Stimulated activated CD4-positive, alpha-beta T cell treated with anti-CD3 and anti-CD28 coated beads, Interleukin-4, amount 100 ng/mL, for 48 hours (primary cell): ENCODE measurements around the gene TOMM70.

Experiments used
- DNase-seq, 2 donors: peaks; one replicate each; pipeline ENCODE4 v3.0.0-alpha.2; 2020; ENCODE audit warnings: low read depth in 2 of 2

Gene TOMM70

DNA sequence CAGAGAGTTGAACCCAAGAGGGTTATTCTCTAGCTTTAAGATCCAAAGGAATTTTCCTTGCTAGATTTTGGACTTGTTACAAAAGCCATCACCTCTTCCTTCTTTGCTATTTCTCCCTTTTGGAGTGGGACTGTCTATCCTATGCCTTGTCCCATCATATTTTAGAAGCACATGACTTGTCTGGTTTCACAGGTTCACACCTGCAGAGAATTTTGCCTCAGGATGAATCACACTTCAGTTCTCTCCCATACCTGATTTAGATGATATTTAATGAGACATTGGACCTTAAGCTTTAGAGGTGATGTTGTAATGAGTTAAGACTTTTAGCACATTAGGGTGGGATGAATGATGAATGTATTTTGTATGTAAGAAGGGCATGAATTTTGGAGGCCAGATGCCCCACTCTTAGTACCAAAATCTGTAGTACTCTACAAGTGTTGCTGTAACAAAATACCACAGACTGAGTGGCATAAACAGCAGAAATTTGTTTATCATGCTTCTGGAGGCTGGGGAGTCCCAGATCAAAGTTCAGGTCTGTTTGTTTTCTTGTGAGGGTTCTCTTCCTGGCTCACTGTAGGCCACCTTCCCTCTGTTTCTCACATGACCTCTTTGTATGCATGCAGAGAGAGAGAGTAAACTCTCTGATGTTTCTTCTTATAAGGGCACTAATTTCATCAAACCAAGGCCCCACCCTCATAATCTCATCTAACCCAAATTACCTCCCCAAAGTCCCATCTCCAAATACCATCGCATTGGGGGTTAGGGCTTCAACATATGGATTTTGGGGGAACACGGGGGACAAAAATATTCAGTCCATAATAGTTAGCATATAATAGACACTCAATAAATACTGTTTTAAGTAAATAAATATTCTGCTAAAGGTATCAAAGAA lies 10.4 kb upstream of the TOMM70 start:
- DNase-seq: no peak

DNA sequence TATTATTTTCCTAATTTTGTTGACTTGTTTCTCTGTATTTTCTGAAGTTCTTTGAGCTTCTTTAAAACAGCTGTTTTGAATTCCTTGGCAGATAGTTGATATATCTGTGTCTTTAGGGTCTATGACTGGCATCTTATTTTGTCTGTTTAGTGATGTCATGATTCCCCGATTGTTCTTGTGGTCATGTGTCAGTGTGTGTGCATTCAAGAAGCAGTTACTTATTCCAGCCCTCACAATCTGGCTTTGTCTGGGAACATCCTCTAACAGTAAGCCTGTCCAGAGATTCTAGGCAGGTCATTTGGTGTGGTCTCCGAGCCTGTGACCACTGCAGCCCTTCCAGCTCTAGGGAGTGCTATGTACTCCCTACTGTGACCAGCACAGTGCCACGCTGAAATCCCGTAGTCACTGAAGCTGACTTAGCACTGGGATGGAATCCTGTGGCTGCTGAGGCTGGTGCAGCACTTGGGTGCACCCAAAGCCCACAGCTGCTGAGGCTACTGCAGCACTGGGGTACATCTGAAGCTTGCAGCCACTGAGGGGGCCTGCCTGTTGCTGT lies 7.2 kb upstream of the TOMM70 start:
- DNase-seq: no peak

DNA sequence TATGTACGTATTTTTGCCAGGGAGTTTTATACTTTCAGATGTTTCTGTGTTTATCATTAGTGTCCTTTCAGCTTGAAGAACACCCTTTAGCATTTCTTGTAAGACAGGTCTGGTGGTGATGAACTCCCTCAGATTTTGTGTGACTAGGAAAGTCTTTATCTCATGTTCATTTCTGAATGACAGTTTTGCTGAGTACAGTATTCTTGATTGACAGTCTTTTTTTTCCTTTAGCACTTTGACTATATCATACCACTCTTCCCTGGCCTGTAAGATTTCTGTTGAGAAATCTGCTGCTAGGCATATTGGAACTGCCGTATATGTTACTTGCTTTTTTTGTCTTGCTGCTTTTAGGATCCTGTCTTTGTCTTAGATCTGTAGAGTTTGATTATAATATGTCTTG lies 6.3 kb upstream of the TOMM70 start:
- no peak for DNase-seq

DNA sequence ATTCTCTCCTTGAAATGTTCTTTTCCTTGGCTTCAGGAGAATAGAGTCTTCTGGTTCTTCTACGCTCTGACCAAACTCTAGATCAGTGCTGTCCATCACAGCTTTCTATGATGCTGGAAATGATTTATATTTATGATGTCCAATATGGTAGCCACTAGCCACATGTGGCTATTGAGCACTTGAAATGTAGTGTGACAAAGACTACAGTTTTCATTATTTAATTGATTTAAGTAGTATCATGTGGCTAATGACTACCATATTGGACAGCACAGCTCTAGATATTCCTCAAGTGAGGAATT lies 3.3 kb upstream of the TOMM70 start:
- DNase-seq: no peak

DNA sequence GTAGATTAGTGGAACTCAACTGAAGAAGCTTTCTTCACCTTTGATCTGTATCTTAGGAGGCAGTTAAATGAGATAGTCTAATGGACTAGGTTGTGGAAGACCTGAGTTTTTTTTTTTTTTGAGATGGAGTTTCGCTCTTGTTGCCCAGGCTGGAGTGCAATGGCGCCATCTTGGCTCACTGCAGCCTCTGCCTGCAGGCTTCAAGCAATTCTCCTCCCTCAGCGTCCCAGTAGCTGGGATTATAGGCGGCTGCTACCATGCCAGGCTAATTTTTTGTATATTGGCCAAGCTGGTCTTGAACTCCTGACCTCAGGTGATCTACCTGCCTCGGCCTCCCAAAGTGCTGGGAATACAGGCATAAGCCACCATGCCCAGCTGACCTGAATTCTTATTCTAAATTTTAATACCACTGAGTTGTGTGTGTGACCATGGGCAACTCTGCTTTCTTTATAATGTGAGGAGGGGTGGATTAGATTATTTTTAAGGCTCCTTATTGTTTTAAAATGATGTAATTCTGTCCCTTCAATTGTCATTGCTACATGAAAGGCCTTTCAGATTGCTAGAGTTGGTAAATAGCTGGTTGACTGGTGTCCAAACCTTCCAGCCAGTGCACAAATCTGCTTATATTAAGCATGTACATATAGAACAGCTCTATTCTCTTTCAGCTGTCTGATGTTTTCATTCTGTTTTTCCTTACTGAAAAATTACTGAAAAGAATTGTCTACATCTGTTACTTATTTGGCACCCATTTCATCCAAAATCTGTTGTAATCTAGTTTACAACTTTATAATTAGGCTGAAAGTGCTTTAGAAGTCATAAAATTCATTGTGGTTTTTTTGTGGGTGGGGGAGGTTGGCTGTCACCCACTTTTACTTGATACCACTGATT lies 2.7 kb upstream of the TOMM70 start:
- DNase-seq: no peak

DNA sequence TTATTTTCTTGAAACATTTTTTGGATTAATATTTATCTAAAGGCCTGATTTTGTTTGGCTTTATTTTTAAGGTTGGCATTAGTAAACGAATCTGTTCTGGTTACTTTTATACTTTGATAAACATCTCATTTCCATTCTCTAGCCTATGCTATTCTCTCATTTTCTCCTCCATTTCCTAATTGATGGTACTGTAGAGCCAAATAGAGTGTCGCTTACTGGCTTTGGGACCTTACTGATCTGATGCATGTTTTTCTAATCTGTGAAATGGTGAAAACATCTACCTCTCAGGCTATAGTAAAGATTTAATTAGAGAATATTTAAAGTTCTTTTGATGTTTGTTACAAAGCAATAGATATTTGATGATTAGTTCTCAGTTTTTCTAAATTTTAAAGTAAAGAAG lies 2.0 kb upstream of the TOMM70 start:
- DNase-seq: no peak

DNA sequence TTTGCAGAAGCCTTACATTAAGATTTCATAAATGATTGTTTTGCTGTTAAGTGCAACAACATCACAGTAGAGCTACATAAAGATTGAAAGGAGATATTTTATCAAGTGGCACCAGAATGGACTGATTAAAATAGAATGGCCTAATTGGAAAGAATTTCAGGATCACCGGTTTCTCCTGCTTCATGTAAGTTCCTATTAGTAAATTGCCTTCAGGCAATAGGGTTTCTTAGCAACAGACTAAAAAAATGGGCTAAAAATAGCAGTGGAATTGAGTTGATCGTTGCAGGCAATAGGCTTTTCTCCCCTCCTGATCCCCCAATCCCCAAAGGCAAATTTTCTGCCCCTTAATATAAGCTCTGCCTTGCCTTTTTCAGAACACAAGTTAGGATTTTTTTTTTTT lies 1.4 kb upstream of the TOMM70 start:
- DNase-seq: no peak

DNA sequence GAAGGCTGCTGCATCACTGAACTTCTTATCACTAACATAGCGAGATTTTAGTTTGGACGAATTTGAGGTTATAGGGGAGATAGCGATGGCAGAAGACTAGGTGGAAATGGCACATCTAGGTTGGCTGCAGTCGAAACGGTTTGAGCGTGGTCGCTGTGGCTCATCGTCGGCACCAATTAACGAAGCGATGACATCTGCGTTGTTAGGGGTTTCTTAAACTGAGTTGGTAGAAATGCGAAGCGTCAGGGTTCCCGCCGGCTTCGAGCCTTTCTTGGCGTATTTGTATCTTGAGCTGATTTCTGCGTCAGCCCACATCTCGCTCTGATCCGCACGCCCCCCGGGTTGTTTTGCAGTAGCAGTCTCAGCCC lies 769 bp upstream of the TOMM70 start:
- peak; percentile 25 to 35 for DNase-seq

DNA sequence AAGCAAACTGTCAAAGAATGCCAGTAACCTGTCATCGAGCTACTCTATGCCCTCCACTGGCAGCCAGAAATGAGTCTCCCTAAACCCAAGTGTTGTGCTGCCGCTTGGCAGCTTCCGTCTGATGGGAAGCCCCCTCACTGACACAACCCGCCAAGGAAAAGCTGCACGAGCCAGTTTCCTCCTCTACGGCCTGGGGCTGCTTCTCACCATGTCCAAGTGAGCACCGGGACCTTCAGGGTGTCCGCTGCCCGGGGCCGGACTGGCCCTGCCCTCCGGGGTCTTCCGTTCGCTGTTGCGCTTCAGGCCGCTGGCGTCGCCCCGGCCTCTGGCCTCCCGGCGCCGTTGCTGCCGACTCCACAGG lies 490 bp downstream of the TOMM70 start:
- DNase-seq: peak; percentile 10 to 21

DNA sequence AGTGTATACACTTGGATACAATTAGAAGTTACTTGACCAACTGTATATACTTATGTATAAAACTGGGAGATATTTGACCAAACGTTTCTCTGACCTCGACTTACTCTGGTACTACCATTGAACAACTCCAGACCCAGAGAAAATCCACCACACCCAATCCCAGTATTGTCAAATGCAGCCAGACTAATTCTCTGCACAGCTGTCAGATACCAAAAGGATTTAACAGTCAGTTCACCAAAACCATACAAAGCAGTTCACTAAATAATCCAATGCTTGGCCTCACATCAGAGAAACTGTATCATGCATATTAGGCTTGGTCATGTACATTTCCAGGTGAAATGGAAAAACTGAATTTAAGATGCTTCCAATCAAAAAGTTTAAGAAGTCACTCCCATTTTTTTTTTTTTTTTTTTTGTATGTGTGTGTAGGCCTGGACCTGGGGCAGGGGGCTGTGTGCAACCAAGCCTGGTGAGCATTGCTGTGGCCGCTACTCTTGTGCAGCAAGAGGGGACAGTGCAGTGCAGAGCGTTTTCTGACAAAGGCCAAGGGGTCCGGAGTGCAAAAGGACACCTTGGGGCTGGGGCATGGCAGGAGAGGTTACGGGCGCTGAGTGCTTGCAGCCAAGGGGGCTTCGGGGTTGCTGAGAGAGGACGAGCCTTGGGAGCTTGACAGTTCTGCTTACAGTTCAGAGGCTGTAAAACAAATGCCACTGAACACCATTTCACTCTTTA lies 1.4 kb downstream of the TOMM70 start:
- DNase-seq: no peak

DNA sequence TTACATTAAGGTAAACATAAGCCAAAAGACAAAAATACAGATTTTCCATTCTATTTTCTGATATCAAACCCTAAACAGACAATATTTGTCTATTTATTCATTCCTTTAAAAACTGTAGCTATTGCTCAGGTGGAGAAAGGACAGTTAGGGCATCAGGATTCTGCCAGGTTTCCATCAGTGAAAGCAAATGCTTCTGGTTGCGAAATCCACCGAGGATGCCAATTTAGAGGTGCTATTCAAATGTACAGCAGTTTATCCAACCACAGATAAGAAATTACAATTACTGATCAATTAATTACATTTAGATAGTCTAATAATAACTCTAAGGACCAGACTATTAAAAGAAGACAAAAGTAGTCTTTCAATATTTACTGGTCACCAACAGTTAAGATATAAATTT lies 3.9 kb downstream of the TOMM70 start:
- no peak for DNase-seq

DNA sequence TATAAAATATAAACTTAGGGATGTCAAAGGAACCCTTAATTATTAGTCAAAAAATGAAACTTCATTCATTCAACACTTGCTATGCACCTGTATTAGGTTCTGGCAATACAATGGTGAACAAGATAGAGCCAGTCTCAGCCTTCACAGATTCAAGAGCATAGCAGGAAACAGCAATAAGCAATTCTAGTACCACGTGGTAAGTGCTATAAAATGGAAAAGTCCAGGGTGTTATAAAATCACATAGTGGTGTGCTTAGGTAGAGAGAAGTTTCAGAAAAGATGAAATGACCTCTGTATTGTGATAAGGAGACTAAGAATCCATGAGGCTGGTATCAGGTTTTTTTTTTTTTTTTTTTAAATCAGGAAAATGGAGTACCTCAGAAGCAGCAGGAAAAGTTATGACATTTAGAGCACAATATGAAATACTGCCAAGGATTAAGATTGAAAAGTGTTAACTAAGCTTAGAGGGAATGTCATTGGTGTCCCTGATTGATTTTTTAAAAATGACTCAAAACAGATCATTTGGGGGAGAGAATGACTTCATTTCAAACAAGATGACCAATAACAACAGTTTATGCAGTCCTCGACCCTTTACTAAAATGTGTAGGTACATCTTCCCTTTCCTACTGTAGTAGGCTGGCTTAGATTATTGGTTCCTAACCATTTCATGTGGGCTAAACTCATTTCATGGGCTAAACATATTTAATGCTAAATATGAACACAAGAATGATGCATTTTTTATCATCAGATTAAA lies 5.0 kb downstream of the TOMM70 start:
- DNase-seq: no peak

DNA sequence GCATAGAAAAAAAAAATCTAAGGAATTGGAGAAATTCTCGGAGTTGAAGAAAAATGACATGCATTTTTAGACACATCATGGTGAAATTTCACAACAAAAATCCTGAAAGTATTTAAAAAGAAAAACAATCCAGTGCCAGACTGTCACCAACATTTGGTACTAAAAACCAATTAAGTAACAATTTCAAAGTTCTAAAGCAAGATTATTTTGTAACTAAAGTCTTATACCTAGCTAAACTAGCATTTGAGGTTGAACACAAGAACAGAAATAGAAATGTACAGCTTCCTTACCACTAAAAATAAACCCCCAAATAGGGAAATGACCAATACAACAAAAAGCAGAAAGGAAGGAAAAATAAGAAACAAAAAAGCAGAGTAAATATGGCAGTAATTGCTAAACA lies 11.9 kb downstream of the TOMM70 start:
- no peak for DNase-seq

DNA sequence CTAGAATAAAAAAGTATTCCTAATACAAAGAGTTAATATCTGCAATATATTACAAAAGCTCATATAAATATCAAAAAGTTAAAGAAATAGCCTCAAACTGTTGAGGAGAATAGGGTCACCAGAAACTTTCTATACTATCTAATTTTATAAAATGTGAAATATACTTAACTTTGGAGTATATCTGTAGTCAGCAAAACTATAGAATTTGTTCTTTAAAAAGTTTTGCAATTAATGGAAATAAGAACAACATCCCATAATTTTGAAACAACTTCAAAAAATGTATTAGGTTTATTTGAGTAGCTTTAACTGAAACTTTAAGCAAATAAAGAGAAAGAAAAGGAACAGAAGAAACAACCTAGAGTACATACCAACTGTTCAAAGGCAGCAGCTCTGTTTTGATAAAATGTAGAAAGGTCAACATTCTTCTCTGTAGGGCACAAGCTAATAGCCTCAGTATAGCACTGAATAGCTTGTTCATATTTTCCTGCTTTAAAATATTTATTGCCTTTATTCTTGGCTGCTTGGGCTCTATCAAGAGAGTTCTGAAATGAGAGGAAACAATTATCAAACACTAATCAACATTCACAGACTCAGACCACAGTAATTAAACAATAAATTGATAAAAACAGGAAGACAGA lies 14.3 kb downstream of the TOMM70 start:
- no peak for DNase-seq

DNA sequence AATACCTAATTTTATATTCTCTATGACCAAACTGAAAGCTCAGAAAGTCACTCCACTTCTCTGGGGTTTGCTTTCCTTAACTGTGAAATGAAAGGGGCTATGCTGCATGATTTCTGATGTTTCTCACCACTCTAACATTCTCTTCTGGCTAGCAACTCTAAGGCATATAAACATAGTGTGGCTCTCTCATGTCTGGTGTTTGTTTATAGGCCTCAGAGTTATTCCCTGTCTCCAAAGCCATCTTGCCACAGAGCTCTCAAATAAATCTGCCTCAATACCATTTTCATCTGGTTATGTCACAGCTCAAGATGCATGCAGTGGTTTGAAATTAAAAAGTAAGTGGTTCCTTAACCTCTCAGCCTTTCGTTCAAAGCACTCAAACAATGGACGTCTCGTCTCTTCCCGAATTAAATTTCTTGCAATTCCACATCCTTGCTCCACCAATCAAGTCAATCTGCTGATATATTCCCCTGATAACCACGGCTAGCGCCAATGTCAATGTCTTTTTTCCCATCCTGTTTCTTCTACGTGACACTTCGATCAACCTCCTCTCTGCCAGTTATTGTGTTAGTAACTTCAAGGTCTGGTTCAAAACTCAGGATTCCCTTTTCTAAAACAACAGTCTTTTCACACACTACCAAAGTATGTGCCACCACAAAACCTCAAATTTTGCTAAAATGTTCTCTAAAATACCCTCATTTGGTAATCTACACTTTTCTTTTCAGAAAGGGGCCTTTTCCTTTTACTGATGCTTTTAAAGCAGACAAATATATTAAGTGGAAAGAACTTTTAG lies 16.0 kb downstream of the TOMM70 start:
- no peak for DNase-seq

DNA sequence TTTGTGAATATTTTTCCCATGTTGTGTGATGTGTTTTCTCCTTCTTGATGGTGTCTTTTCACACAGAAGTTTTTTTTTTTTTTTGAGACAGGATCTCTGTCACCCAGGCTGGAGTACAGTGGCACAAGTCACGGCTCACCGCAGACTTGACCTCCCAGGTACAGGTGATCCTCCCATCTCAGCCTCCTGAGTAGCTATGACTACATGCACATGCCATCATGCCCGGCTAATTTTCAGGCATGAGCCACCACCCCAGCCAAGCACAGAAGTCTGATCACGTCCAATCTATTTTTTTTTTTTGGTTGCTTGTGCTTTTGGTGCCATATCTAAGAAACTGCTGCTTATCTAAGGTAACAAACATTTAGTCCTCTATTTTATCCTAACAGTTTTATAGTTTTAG lies 24.6 kb downstream of the TOMM70 start:
- no peak for DNase-seq

DNA sequence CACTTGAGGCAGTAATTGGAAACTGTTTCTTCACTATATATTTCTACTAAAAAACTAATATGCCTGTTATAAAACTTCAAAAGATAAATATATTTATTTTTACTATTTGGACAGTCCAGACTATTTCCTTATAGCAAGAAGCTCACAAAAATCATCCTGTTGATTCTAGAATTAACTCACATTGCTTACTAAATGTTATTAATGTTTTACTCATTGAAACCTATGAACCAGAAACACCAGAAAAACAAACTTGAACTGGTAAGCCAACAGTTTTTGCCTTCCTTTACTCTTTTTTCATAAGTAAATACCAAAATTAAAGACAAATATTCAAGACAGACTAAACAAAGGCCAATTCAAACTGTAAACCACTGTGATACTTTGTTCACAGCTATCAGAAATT lies 26.4 kb downstream of the TOMM70 start:
- no peak for DNase-seq

DNA sequence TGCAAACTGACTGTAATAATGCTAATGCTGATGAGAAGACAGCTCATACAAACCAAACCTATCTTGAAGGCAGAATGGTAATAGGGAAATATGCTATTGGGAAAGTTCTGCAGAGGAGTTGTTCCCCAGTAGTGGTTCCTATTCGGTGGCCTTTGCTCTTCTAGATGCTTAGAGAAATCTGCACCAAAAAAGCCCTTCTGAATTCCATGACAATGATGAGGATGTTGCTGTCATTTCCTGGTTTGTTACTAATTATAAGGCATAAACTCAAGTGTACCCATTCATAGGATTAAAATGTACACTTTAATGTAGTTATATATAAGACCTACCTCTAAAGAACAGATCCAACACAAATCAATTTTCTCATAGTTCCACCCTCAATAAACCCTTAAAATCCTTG lies 30.1 kb downstream of the TOMM70 start:
- DNase-seq: no peak

DNA sequence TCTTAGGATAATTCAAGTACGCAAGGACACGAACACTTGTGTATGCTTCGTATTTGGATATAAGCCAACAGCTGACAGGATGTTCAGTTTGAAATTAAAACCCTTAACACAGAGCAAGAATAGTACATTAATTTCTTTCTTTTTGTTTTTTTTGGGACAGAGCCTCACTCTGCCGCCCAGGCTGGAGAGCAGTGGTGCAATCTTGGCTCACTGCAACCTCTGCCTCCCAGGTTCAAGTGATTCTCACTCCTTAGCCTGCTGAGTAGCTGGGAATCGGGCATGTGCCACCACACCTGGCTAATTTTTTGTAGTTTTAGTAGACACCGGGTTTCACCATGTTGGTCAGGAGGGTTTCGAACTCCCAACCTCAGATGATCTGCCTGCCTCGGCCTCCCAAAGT lies 32.4 kb downstream of the TOMM70 start:
- no peak for DNase-seq

DNA sequence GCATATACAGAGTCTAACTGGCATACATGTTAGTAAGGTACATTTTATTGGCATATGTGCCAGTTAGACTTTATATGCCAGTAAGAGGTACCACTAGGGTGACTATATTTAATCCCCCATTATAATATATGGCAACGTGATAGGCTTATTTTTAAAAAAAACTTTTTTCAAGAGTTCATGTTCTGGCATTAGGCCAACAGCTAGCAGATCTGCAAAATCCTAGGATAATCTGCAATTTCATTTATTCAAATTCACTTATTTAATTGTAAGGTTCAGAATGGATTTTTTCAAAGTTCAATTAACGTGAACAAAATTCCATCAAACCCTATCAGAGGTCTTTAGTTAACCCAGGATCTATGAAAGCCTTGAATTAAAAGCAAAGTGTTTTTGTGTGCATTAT lies 34.5 kb downstream of the TOMM70 start:
- DNase-seq: no peak
